Astrocyte (in vitro differentiated cells and primary cell): Measurements from ENCODE around the gene SCN10A. TPM values are rescaled to one million over a fixed set of nuclear protein-coding genes. Genes with fewer than 3 reads are reported as not detected.
A peak's percentile ranks its signal among the peaks of the same experiment; 100 is the strongest.

Experiments used
- DNase-seq: peaks from one replicate; pipeline ENCODE4 v3.0.0-alpha.2; 2010; ENCODE audit warnings: low read depth
- FAIRE-seq: peaks from 2 replicates; lab custom pipeline; 2011; peaks lifted over from hg19 to GRCh38; lab: Jason Lieb, UNC
- H2AFZ ChIP-seq: 2 replicates; pipeline ENCODE4 v1.6.0; 2012; ENCODE audit warnings: low read depth, low read length, inconsistent platforms
- H3K27ac ChIP-seq: 2 replicates; pipeline ENCODE4 v1.5.1; 2011; ENCODE audit warnings: low read depth, low read length, inconsistent platforms
- H3K27me3 ChIP-seq: 2 replicates; pipeline ENCODE4 v1.6.0; 2011; ENCODE audit warnings: low read length, inconsistent platforms; ENCODE audit not compliant: insufficient read depth
- H3K36me3 ChIP-seq: 2 replicates; pipeline ENCODE4 v1.5.1; 2011; ENCODE audit warnings: low read length, inconsistent platforms; ENCODE audit not compliant: insufficient read depth
- H3K4me1 ChIP-seq: 2 replicates; pipeline ENCODE4 v1.5.1; 2011; ENCODE audit warnings: low read length, inconsistent platforms; ENCODE audit not compliant: insufficient read depth
- H3K4me2 ChIP-seq: 2 replicates; pipeline ENCODE4 v1.6.0; 2012; ENCODE audit warnings: low read length, inconsistent platforms
- H3K4me3 ChIP-seq: 2 replicates; pipeline ENCODE4 v1.5.1; 2011; ENCODE audit warnings: low read depth, mild to moderate bottlenecking, low read length, inconsistent platforms; ENCODE audit not compliant: insufficient read depth
- H3K79me2 ChIP-seq: 2 replicates; pipeline ENCODE4 v1.6.0; 2012; ENCODE audit warnings: mild to moderate bottlenecking, low read length, inconsistent platforms; ENCODE audit not compliant: insufficient read depth
- H3K9ac ChIP-seq: 2 replicates; pipeline ENCODE4 v1.6.0; 2012; ENCODE audit warnings: mild to moderate bottlenecking, low read length, inconsistent platforms
- H3K9me3 ChIP-seq: 2 replicates; pipeline ENCODE4 v1.5.1; 2012; ENCODE audit warnings: low read depth, mild to moderate bottlenecking, low read length, inconsistent platforms; ENCODE audit not compliant: insufficient read depth
- H4K20me1 ChIP-seq: 2 replicates; pipeline ENCODE4 v1.6.0; 2012; ENCODE audit warnings: low read length, inconsistent platforms; ENCODE audit not compliant: insufficient read depth
- H3K27ac Mint-ChIP-seq: one replicate; pipeline ENCODE4 v1.8.0; 2021; ENCODE audit warnings: mild to moderate bottlenecking, mixed read lengths; ENCODE audit not compliant: unreplicated experiment
- H3K27me3 Mint-ChIP-seq: one replicate; pipeline ENCODE4 v1.8.0; 2021; ENCODE audit warnings: low read depth, mixed read lengths; ENCODE audit not compliant: unreplicated experiment
- H3K36me3 Mint-ChIP-seq: one replicate; pipeline ENCODE4 v1.8.0; 2021; ENCODE audit warnings: low read depth, mixed read lengths; ENCODE audit not compliant: unreplicated experiment
- H3K4me1 Mint-ChIP-seq: one replicate; pipeline ENCODE4 v1.8.0; 2021; ENCODE audit warnings: low read depth, mixed read lengths; ENCODE audit not compliant: unreplicated experiment
- H3K4me3 Mint-ChIP-seq: one replicate; pipeline ENCODE4 v1.8.0; 2021; ENCODE audit warnings: mild to moderate bottlenecking, moderate library complexity, mixed read lengths; ENCODE audit not compliant: unreplicated experiment
- H3K9me3 Mint-ChIP-seq: one replicate; pipeline ENCODE4 v1.8.0; 2021; ENCODE audit warnings: mild to moderate bottlenecking, mixed read lengths; ENCODE audit not compliant: unreplicated experiment
- EZH2 ChIP-seq: IDR thresholded peaks from 2 replicates; pipeline ENCODE4 v1.6.1; 2012; ENCODE audit warnings: mild to moderate bottlenecking, low read length, inconsistent platforms; ENCODE audit not compliant: insufficient read depth
- total RNA-seq: library from RNA; stranded (reverse); gene quantifications from 2 replicates; pipeline ENCODE4 v1.2.1, GENCODE V29; 2021
- TF ChIP-seq, protein P1 (sequence below): IDR thresholded peaks from 2 replicates; pipeline ENCODE4 v1.5.1; 2011; ENCODE audit warnings: low read depth, mild to moderate bottlenecking, inconsistent platforms, low read length, moderate library complexity; ENCODE audit not compliant: insufficient read depth

Gene SCN10A
- total RNA-seq, 1 donor from 2014 or later: not detected

DNA sequence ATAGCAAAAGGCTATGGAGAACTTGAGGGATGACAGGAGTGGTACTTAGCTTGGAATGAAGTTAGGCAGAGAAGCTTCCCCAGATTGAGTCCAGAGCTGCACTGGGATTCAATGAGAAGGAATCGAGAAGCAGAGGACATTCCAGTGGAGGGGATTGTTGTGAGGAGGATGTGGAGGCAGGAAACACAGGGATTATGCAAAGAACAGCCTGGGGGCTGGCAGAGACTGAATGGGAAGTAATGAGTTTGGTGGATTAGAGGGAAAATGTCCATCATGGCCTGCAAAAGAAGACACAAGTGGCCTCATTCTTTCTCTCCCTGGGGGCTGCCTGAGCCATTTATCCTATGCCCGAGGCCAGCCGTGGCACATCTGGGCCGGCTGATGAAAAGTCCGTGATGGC, 20.5 kb upstream of the SCN10A start:
- H3K9ac ChIP-seq: no peak overlapping the region
- no peak for FAIRE-seq
- no peak for TF ChIP-seq EZH2
- TF ChIP-seq, protein P1, sequence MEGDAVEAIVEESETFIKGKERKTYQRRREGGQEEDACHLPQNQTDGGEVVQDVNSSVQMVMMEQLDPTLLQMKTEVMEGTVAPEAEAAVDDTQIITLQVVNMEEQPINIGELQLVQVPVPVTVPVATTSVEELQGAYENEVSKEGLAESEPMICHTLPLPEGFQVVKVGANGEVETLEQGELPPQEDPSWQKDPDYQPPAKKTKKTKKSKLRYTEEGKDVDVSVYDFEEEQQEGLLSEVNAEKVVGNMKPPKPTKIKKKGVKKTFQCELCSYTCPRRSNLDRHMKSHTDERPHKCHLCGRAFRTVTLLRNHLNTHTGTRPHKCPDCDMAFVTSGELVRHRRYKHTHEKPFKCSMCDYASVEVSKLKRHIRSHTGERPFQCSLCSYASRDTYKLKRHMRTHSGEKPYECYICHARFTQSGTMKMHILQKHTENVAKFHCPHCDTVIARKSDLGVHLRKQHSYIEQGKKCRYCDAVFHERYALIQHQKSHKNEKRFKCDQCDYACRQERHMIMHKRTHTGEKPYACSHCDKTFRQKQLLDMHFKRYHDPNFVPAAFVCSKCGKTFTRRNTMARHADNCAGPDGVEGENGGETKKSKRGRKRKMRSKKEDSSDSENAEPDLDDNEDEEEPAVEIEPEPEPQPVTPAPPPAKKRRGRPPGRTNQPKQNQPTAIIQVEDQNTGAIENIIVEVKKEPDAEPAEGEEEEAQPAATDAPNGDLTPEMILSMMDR: no peak
- H3K9me3 ChIP-seq: no peaks in the 10 kb centered on the region
- Mint-ChIP-seq H3K4me1 (peaks cover 19% of the 10 kb centered on the region), H3K4me3 (no peak overlapping the region), H3K9me3 (no peaks in the 10 kb centered on the region), H3K27me3 (peaks cover 16% of the 10 kb centered on the region), H3K36me3 (no peaks in the 10 kb centered on the region), H3K27ac (no peak overlapping the region)
- no peak for DNase-seq
- H3K36me3 ChIP-seq: no peaks in the 10 kb centered on the region
- H2AFZ ChIP-seq: no peak overlapping the region
- H3K4me1 ChIP-seq: peaks cover 30% of the 10 kb centered on the region
- no peak overlapping the region for H3K27ac ChIP-seq
- no peak overlapping the region for H3K4me3 ChIP-seq
- no peaks in the 10 kb centered on the region for H3K79me2 ChIP-seq
- H3K4me2 ChIP-seq: no peak overlapping the region
- H4K20me1 ChIP-seq: no peaks in the 10 kb centered on the region
- H3K27me3 ChIP-seq: no peaks in the 10 kb centered on the region

DNA sequence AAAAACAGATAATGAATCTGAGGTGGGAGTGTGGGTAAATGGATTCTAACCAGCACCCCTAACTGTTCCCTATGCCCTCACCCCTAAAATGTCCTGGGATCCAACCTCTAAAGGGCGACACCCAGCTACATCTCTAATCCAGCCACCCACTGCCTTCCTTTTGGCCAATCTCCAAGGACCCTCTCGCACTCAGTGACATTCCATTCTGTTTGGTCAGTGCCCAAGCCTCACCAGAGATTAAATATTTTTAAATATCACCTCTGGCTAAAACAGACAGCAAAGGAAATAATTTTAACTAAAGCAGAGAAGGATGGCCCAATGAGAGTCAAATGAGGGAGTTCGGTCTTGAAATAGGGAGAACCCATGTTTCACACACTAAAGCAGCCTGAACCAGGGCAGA, 19.9 kb upstream of the SCN10A start:
- Histone ChIP-seq H3K4me1 (peaks cover 30% of the 10 kb centered on the region), H3K4me3 (no peak overlapping the region), H3K79me2 (no peaks in the 10 kb centered on the region), H3K36me3 (no peaks in the 10 kb centered on the region), H2AFZ (no peak overlapping the region), H3K27ac (no peak overlapping the region), H3K9ac (no peak overlapping the region), H3K4me2 (peak overlapping the region; percentile 30), H4K20me1 (no peaks in the 10 kb centered on the region), H3K9me3 (no peaks in the 10 kb centered on the region), H3K27me3 (no peaks in the 10 kb centered on the region)
- DNase-seq: no peak
- no peaks in the 10 kb centered on the region for H3K9me3 Mint-ChIP-seq
- H3K4me3 Mint-ChIP-seq: no peak overlapping the region
- peaks cover 19% of the 10 kb centered on the region for H3K4me1 Mint-ChIP-seq
- FAIRE-seq: no peak
- H3K27ac Mint-ChIP-seq: no peak overlapping the region
- peaks cover 16% of the 10 kb centered on the region for H3K27me3 Mint-ChIP-seq
- TF ChIP-seq, protein P1: no peak
- no peak for TF ChIP-seq EZH2
- no peaks in the 10 kb centered on the region for H3K36me3 Mint-ChIP-seq

DNA sequence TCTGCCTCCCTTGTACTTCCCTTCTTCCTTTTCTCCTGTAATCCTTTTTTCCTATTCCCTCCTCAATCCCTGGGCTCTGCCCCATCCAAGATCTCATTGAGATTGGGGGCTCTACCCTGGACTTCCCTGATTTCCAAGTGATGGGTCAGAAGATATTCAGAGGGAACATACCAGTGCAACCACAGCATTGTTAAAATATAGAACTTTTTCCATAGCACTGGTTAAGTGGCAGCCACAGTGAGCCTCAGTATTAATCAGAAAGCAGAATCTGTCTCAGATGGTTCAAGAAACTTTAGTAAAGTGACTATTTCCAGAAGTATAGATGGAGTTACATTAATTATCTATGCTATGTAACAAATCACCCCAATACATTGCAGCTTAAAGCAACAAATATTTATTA, 18.7 kb upstream of the SCN10A start:
- H3K4me3 ChIP-seq: no peak overlapping the region
- no peaks in the 10 kb centered on the region for H3K27me3 ChIP-seq
- H3K4me1 ChIP-seq: peaks cover 33% of the 10 kb centered on the region
- no peaks in the 10 kb centered on the region for H3K9me3 Mint-ChIP-seq
- H2AFZ ChIP-seq: no peak overlapping the region
- DNase-seq (peak; percentile 11), FAIRE-seq (no peak)
- no peaks in the 10 kb centered on the region for H3K36me3 ChIP-seq
- no peak overlapping the region for H3K9ac ChIP-seq
- peaks cover 19% of the 10 kb centered on the region for H3K4me1 Mint-ChIP-seq
- TF ChIP-seq, protein P1: no peak
- TF ChIP-seq EZH2: no peak
- no peak overlapping the region for H3K4me3 Mint-ChIP-seq
- no peaks in the 10 kb centered on the region for H3K36me3 Mint-ChIP-seq
- H3K27ac ChIP-seq: peak overlapping the region; percentile 46
- peaks cover 19% of the 10 kb centered on the region for H3K27me3 Mint-ChIP-seq
- H3K27ac Mint-ChIP-seq: no peak overlapping the region
- no peaks in the 10 kb centered on the region for H3K79me2 ChIP-seq
- no peaks in the 10 kb centered on the region for H4K20me1 ChIP-seq
- H3K9me3 ChIP-seq: no peaks in the 10 kb centered on the region
- peak overlapping the region; percentile 64 for H3K4me2 ChIP-seq
